ENCODE data around the gene TMEM80. TPM values are rescaled to one million over a fixed set of nuclear protein-coding genes. Genes with fewer than 3 reads are reported as not detected.
"Not testable (repeated sequence)": the region's sequence is repeated elsewhere in the genome, so short reads cannot be mapped to it uniquely, and the experiment has no call there.

TMEM80 gene
- total RNA-seq, 1 donor from 2014 or later: 14.6 TPM

DNA sequence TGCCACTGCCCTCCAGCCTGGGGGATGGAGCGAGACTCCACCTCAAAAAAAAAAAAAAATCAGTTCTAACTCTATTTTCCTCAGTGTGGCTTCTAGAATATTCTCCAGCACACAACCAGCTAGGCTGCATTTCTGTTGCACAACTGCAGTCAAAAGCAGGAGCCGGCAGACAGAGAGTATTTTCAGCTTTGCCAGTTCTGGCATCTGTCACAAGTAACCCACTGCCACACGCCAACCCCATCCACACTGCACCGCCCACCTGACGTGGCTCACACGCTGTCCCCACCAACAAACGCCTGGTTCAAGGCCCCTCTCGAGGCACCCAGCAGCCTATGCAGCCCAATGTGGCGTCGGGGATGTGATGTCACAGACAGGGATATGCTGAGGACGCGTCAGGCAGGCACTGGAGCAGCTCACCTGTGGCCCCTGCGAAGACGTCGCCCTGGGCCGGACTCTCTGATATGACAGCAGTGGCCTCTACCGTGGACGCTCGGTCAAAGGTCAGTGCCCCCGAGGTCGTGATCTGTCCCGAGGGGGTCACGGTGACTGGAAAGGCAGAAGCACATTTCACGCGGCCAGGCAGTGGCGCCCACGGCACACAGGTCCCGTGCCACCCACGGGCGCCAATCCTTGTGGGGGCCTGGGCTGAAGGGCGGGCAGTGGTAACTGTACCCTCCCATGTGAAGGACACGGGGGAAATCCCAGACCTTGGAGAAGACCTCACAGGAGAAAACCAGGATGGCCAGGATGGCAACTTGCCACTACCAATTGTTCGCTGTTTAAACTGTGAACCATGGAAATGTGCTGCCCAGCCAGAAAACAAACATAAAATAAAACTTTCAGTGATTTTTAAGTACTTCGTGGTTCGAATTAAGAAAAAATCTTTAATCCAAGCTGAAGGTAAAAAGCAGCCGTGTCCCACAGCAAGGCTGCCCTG lies 16.1 kb upstream of the TMEM80 start:
- no peak for DNase-seq (ENCODE audit: low spot score)

- no peak for DNase-seq (ENCODE audit: low spot score)
Measured at GRCh38 chr11:680476-680875, 15.1 kb upstream of the TMEM80 start.

DNA sequence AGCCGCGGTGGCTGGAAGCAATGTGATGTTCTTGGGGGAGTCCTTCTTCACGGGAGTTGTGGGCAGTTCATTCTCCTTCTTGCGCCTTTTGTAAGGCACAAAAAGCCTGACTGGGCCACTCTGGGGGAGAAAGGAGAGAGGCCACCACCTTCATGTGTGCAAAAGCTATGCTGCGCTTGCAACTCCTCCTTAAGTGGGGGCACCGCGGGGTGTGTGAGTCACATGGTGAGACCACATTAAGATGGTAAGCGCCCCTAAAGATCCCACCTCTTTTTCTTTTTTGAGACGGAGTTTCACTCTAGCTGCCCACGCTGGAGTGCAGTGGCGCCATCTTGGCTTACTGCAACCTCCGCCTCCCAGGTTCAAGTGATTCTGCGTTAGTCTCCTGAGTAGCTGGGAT lies 14.6 kb upstream of the TMEM80 start:
- no peak for DNase-seq (ENCODE audit: low spot score)

- no peak for DNase-seq (ENCODE audit: low spot score)
Measured at GRCh38 chr11:686451-687243, 9.0 kb upstream of the TMEM80 start.

DNA sequence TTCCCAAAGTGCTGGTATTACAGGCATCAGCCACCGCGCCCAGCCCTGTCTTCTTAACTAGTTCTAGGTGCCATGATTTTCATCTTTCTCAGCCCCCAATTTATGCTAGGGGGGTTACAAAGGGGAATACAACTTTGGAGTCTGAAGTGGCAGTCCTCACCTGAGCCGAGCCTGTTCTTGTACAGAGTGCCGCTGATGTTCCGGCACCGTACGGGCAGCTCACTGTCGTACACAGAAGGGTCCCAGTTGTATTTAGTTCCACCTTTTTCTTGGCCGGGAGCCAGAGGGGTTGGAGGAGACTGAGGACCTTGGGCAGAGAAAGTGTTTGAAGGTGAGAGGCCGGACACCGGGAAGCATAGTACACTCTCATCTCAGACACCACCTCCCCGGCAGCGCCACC lies 7.9 kb upstream of the TMEM80 start:
- no peak for DNase-seq (ENCODE audit: low spot score)

DNA sequence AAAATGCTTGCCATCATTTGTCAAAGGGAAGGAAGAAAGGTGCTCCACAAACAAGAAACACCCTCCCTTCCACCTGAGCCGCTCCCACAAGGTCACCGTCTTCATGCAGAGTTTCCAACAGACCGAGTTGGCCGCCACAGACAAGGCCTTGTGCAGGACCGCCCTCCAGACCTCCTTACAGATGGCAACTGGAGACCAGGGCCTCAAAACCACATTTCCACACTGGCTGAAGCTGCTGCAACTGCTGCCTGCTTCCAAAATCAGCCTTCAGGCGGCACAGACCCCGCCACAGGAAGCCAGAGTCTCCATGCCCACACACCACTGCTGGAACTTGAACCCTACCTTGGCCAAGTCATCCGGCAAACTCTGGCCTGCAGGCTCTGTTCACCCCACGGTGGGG lies 6.9 kb upstream of the TMEM80 start:
- no peak for DNase-seq (ENCODE audit: low spot score)

DNA sequence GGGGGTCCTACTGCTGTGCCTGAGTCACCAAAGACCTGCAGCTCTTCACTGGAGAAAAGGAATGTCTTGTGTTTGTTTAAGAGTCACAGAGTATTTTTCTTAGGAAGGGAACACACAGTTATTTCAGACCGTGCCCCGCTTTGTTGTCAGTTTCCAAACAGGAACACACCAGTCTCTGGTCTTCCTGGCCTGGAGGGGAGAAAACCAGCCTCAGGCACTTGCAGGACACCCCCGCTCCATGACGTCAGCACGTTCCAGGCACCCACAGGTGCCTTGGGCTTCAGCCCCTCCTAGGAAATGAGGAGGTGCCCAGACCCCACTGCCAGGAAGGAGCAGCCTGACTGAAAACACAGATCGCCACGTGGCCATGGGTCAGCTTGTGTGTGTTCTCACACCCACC lies 6.0 kb upstream of the TMEM80 start:
- DNase-seq (ENCODE audit: low spot score): no peak

DNA sequence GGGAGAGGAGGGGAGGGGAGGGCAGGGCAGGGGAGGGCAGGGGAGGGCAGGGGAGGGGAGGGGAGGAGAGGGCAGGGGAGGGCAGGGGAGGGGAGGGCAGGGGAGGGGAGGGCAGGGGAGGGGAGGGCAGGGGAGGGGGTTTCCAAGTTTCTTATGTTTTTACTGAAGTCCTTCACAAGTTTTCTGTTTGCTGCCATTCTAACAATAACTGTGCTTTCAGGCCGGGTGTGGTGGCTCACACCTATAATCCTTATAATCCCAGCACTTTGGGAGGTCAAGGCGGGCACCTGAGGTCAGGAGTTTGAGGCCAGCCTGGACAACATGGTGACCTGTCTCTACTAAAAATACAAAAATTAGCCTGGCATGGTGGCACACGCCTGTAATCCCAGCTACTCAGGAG lies 5.4 kb upstream of the TMEM80 start:
- DNase-seq (ENCODE audit: low spot score): not testable (repeated sequence)

GRCh38 chr11:690738-691633 lies 4.6 kb upstream of the TMEM80 start:
- DNase-seq (ENCODE audit: low spot score): no peak

GRCh38 chr11:691710-692590 lies 3.7 kb upstream of the TMEM80 start:
- DNase-seq (ENCODE audit: low spot score): no peak

- DNase-seq (ENCODE audit: low spot score): no peak
Measured at GRCh38 chr11:692824-693414, 2.7 kb upstream of the TMEM80 start.

DNA sequence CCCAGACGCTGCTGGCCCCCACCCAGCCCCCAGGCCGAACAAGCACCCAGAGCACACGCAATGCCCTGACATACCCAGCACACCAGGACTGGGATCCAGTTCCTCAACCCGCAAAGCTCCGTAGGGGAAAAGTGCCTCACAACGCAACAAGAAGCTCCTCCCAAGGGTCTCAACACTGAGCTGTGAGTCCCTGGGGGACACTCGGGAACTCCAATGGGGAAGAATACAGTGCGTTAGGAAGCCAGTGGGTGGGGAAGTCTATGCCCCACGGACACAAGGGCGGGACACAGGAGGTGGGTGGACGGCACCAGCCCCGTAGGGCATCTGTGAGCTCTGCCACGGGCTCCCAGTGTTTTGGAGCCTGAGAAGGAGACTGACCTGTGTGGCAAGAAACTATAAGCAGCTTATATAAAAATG lies 2.2 kb upstream of the TMEM80 start:
- DNase-seq (ENCODE audit: low spot score): no peak

DNA sequence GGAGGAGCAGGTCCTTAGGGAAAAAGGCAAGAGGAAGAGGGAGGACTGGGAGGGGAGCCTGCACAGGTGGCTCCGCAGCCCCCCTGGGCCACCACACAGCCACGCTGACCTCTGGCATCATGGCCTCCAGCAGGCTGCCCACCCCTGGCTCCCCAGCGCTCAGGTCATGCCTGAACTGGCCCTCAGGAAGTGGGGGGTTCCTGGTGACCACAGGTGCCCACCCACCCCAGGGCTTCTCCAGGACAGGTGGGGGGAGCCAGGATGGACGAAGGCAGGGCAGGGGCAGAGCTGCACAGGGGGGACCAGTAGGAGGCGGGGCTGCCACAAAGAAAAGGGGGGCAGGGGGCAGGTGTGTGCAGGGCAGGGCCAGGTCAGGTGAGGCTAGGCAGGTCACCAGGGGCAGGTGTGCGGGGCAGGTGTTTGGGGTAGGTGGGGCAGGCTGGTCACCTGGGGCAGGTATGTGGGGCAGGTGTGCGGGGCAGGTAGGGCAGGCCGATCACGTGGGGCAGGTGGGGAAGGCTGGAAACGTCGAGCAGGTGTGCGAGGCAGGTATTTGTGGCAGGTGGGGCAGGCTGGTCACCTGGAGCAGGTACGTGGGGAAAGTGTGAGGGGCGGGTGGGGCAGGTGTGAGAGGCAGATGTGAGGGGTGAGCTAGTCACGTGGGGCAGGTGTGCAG lies 1.6 kb upstream of the TMEM80 start:
- DNase-seq (ENCODE audit: low spot score): no peak

GRCh38 chr11:694563-695287 lies 891 bp upstream of the TMEM80 start, which contains the start of gene DEAF1:
Gene DEAF1 (minus strand): TSS chr11:695222. CDS start chr11:695047, 175 bp downstream.
- peak; percentile 100 for DNase-seq (ENCODE audit: low spot score)

- no peak for DNase-seq (ENCODE audit: low spot score)
Measured at GRCh38 chr11:695288-695537, 403 bp upstream of the TMEM80 start.

DNA sequence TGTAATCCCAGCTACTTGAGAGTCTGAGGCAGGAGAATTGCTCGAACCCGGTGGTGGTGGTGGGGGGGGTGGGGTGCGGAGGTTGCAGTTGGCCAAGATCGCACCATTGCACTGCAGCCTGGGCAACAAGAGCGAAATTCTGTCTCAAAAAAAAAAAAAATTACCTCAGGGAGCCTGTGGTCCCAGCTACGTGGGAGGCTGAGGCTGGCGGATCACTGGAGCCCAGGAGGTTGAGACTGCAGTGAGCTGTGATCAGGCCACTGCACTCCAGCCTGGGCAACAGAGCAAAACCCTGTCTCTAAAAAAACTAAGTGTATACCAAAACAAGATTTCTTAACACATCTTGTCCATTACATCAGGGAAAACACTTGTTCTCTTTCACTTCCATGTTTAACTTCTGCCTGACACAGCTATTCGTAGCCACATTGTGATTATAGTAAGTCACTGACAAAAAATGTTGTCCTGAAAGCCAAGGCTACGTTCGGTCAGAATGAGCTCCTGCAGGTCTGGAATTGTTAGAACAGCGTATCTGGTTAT lies 1.4 kb downstream of the TMEM80 start:
- DNase-seq (ENCODE audit: low spot score): no peak

DNA sequence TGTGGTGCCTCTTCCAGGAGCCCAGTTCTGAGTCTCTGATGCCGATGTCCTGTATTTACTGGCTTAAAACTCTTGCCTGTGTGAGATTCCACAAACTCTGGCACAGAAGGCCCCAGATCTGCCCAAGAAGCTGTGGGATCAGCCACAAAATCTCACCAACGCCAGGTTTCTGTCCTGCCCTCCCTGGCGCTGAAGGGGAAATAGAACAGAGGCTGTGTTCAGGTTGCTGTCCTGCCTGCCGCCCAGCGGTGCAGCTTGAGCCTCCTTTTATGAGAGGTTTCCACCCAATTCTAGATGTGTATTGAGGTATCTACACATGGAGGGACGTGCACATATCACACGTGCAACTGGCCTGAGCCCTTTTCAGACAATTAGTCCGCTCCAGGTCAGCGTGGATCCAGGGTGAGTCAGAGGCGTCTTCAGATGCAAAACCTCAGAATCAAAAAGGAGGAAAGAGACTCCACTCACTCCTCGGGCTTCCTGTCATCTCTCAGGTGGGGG lies 2.2 kb downstream of the TMEM80 start:
- no peak for DNase-seq (ENCODE audit: low spot score)

- no peak for DNase-seq (ENCODE audit: low spot score)
Measured at GRCh38 chr11:698493-699115, 3.0 kb downstream of the TMEM80 start.

Measured in mesenteric fat pad (tissue), 1 donor.